LNCaP clone FGC (cell line): ENCODE results near the gene NHERF2.
"Not testable (repeated sequence)": the region's sequence is repeated elsewhere in the genome, so short reads cannot be mapped to it uniquely, and the experiment has no call there.

Experiments used
- DNase-seq: peaks from one replicate; pipeline ENCODE4 v3.0.0-alpha.2; 2011; ENCODE audit warnings: low read depth
- H3K4me3 ChIP-seq: 2 replicates; pipeline ENCODE4 v1.5.1; 2011; ENCODE audit warnings: mild to moderate bottlenecking, low read depth, low read length, control low read depth
- CTCF ChIP-seq: IDR thresholded peaks from 2 replicates; pipeline ENCODE4 v1.5.1; 2012; ENCODE audit warnings: mild to moderate bottlenecking; ENCODE audit not compliant: control insufficient read depth, insufficient read depth; ENCODE audit errors: extremely low read depth

NHERF2 gene

GRCh38 chr16:2029350-2029749 is 2.6 kb downstream of the NHERF2 start:
- H3K4me3 ChIP-seq = no peak overlapping the region
- no peak for TF ChIP-seq CTCF
- DNase-seq = no peak

GRCh38 chr16:2030036-2030435 is 3.3 kb downstream of the NHERF2 start:
- DNase-seq = no peak
- no peak for TF ChIP-seq CTCF
- H3K4me3 ChIP-seq = no peak overlapping the region

- DNase-seq = no peak
- no peak for TF ChIP-seq CTCF
- no peak overlapping the region for H3K4me3 ChIP-seq
Observed at GRCh38 chr16:2031081-2031577, 4.4 kb downstream of the NHERF2 start.

GRCh38 chr16:2032285-2033056 is 5.8 kb downstream of the NHERF2 start:
- TF ChIP-seq CTCF = no peak
- no peak for DNase-seq
- no peak overlapping the region for H3K4me3 ChIP-seq

GRCh38 chr16:2033057-2033908 is 6.6 kb downstream of the NHERF2 start:
- no peak for DNase-seq
- no peak overlapping the region for H3K4me3 ChIP-seq
- TF ChIP-seq CTCF = no peak

- H3K4me3 ChIP-seq, DNase-seq: not testable (repeated sequence)
Observed at GRCh38 chr16:2033909-2034695, 7.4 kb downstream of the NHERF2 start.
